GM11168 (cell line): ENCODE measurements around the gene CD9.

Experiments
- in situ Hi-C: fragments of 300-500 bp; cut with MboI; formaldehyde crosslinking; loops from one replicate; pipeline ENCODE4 v1.12.0; 2022; ENCODE audit warnings: low sequenced_read_pairs; ENCODE audit not compliant: unreplicated experiment

CD9 gene

GRCh38 chr12:6269986-6270385 lies 69.8 kb downstream of the CD9 start:
- in situ Hi-C loops = loop anchor here (10.0 kb wide), 1 partner anchor 75 kb away; no protein-coding TSS in a partner anchor

GRCh38 chr12:6271281-6271680 lies 71.1 kb downstream of the CD9 start:
- in situ Hi-C loops = loop anchor here (10.0 kb wide), 1 partner anchor 76 kb away; no protein-coding TSS in a partner anchor

DNA sequence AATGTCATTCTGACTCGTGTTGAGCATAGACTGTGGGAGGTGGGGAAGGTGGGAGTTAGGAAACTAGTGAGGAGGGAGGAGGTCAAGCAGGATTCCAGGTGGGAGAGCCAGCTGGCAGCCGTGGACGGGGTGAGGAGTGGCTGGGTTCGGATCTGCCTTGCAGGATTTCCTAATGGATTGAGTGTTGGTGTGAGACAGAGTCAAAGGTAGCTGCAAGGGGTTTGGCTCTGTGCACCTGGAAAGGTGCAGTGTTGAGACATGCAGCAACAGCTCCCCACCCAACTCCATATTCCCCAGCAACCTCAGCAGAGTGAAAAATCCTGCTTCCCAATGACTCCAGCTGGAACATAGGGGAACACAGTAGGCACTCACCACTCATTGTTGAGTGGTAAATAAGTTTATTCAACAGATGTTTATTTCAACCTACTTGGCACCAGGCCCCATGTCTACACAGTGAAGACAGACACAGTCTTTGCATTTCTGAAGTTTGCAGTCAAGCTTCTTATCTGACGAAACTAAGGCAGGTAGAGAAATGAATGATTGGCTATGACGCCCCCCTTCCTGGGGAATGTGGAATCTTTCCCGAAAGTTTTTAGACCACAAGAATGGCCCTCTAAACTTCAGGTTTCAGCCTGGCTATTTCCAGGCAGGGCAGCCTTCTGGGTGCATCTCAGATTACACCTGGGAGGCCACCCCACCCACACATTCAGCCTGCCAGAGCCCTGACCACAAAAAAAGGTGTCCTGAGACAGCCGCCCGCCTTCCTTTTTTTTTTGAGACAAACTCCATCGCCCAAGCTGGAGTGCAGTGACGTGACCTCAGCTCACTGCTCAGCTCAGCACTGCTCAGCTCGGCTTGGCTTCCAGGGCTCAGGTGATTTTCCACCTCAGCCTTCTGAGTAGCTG lies 72.4 kb downstream of the CD9 start:
- in situ Hi-C loops = loop anchor here (10.0 kb wide), 1 partner anchor 78 kb away; no protein-coding TSS in a partner anchor

- in situ Hi-C loops = loop anchor here (10.0 kb wide), 1 partner anchor 78 kb away; no protein-coding TSS in a partner anchor
Measured at GRCh38 chr12:6273205-6273540, 73.0 kb downstream of the CD9 start.

DNA sequence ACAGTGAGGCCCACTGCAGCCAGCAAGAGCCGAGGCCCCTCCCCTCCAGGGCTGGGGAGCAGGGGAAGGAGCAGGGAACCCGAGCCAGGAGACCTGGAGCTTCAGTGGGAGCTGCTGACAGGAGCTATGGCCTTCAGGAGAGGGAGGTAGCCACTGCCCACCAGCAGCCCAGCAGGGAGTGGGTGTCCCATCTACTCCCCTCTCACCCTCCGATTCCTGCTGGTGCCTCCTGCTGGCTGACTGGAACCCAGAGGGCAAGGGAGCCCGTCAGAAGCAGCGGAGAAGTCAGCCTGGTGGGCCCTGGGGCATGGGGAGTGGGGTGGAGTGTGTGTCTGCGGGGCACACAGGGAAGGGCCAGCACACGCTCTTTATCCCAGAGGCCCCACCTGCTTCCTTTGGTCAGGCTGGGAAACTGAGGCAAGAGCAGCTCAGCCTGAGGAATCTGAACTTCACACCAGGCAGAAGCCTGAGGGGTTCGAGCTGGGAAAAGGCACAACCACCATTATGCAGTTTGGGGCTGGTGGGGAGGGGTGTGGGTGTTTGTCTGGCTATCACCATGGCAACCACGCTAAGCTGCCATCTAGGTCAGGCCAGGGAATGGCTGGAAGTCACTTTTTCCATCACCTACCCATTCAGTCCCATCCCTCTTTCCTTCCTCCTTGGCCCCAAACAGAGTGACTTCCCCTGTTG lies 73.5 kb downstream of the CD9 start:
- in situ Hi-C loops = loop anchor here (10.0 kb wide), 1 partner anchor 79 kb away; no protein-coding TSS in a partner anchor

- in situ Hi-C loops = loop anchor here (5.0 to 10.0 kb wide), 2 partner anchors 80 to 212 kb away; no protein-coding TSS in a partner anchor
Measured at GRCh38 chr12:6274231-6275221, 74.3 kb downstream of the CD9 start.

- in situ Hi-C loops = loop anchor here (5.0 to 10.0 kb wide), 2 partner anchors 81 to 214 kb away; no protein-coding TSS in a partner anchor
Measured at GRCh38 chr12:6275928-6276887, 76.0 kb downstream of the CD9 start.

GRCh38 chr12:6276956-6277620 lies 76.9 kb downstream of the CD9 start:
- in situ Hi-C loops = loop anchor here (5.0 to 10.0 kb wide), 2 partner anchors 82 to 215 kb away; no protein-coding TSS in a partner anchor

DNA sequence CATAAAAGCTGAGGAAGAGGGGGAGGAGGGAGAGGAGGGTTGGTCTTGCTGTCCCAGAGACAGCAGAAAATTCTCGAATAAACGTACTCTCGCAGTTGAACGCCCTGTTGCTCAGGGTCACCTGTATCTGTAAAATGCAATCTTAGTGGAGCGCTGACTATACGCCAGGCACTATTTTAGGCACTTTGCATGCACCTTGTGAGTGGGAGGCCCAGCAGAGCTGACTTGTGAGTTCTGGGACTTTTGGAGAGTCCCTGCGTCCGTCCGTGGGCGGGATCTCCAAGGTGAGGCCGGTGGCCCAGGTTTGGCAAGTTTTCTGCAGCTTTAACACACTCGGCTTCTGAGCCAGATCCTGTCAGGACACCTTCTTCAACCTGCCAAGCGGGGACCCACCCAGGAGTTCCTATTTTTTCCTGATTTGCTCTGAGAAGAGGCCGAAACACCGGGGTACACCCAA lies 77.8 kb downstream of the CD9 start:
- in situ Hi-C loops = loop anchor here (5.0 to 10.0 kb wide), 2 partner anchors 83 to 216 kb away; no protein-coding TSS in a partner anchor

GRCh38 chr12:6278439-6279255 lies 78.4 kb downstream of the CD9 start:
- in situ Hi-C loops = loop anchor here (5.0 to 10.0 kb wide), 2 partner anchors 84 to 216 kb away; no protein-coding TSS in a partner anchor

DNA sequence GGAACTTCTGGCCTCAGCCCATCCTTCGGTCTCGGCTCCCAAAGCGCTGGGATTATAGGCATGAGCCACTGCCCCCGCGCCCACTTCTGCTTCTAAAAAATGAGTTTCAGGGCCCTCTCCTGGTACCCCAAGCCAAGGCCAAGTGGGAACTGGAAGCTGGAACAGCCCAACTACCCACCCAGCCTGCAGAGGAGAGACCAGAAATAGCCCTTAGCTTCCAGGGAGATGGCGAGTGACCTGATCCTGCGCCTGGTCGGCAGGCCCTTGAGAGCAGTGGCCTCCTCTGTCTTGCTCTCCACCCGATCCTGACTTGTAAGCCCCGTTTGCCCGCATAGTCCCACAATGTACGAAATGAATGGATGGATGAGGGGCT lies 79.0 kb downstream of the CD9 start:
- in situ Hi-C loops = loop anchor here (5.0 to 10.0 kb wide), 2 partner anchors 84 to 217 kb away; no protein-coding TSS in a partner anchor

DNA sequence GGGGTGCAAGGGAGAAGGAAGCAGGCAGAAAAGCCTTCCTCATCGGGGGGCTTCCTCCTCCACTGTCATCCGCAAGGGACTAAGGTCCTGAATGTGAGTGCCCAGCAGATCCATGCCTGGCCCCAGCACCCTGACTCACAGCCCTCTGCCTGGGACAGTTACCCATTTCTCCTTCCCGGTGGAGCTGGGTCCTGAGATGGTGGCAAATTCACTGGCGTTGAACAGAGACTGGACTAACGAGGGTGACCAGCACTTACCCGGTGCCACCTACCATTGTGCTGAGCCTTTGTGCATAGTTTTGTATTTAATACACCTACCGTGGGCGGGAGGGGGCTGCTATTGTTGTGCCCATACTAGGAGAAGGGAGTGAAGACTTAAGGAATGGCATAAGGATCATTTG lies 79.4 kb downstream of the CD9 start:
- in situ Hi-C loops = loop anchor here (5.0 to 10.0 kb wide), 2 partner anchors 85 to 217 kb away; no protein-coding TSS in a partner anchor

DNA sequence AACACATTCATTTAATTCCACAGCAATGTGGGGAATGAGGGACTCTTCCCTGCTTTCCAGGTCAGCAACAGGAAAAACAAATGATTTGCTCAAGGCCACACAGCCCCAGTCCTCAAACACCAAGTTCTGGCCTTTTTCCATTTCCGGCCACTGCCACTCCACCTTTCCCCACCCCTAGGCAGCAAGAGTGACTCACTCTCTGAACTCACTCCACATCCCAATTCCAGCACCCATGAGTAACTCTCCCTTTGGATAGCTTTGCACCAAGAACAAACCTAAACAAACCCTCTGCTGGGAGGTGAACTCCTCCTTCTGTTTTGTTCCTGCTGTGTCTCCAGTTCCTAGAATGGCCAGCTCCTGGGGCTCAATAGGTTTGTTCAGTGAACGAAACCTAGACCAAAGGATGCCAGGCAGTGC lies 79.9 kb downstream of the CD9 start:
- in situ Hi-C loops = no loop called here

- in situ Hi-C loops = no loop called here
Measured at GRCh38 chr12:6280672-6281071, 80.5 kb downstream of the CD9 start.

DNA sequence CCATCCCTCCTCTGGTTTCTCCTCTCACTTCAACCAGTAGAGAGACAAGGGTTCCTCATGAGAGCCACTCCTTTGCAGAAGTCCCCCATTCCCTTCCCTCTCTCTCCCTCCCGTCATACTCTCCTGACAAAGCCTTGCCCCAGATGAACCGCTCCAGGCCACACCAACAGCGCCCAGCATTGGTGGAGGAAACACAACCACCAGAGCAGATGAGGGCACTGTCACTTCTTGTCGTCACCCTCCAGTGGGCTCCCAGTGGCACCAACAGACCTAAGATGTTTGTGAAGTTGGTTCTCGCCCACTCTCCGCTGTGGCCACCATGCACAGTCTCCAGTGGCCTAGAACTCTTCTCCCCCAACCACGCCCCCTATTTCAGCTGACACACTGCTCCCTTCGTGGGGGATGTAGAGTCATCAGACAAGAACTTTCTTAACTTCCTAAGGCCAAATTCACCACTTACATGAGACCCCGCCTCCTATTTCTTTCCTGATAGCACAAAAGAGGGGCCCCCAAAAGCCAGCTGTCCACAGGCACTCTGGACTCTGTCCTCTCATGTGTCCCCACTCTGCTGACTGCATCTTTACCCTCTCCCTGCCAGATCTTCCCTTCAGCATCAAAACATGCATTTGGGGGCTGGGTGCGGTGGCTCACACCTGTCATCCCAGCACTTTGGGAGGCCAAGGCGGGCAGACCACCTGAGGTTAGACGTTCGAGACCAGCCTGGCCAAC lies 81.0 kb downstream of the CD9 start:
- in situ Hi-C loops = no loop called here

- in situ Hi-C loops = no loop called here
Measured at GRCh38 chr12:6282453-6282840, 82.2 kb downstream of the CD9 start.
